GM18505 (cell line): ENCODE results near the gene TMCO4.

Source experiments
- ATAC-seq: cut with Tn5 transposase; IDR thresholded peaks from one replicate; pipeline ENCODE4 v1.9.1; 2021; ENCODE audit not compliant: unreplicated experiment
- POLR2A ChIP-seq: IDR thresholded peaks from 4 replicates; pipeline ENCODE4 v1.6.1; 2011; ENCODE audit warnings: borderline replicate concordance; ENCODE audit not compliant: insufficient read depth, insufficient read length; ENCODE audit errors: extremely low read depth

TMCO4 gene

GRCh38 chr1:19756480-19756879 is 43.2 kb downstream of the TMCO4 start:
- no peak for TF ChIP-seq POLR2A

GRCh38 chr1:19754482-19754881 is 45.2 kb downstream of the TMCO4 start:
- no peak for TF ChIP-seq POLR2A
- ATAC-seq = no peak

More at GRCh38 chr1:19756480-19756879, 43.2 kb downstream of the TMCO4 start:
- no peak for ATAC-seq

GRCh38 chr1:19752083-19752696 is 47.5 kb downstream of the TMCO4 start:
- no peak for TF ChIP-seq POLR2A
- no peak for ATAC-seq

GRCh38 chr1:19750882-19751276 is 48.8 kb downstream of the TMCO4 start:
- no peak for ATAC-seq

GRCh38 chr1:19750101-19750881 is 49.4 kb downstream of the TMCO4 start:
- no peak for TF ChIP-seq POLR2A
- no peak for ATAC-seq

More at GRCh38 chr1:19750882-19751276, 48.8 kb downstream of the TMCO4 start:
- TF ChIP-seq POLR2A = no peak

GRCh38 chr1:19749685-19750084 is 50.0 kb downstream of the TMCO4 start:
- TF ChIP-seq POLR2A = no peak
- ATAC-seq = no peak

- ATAC-seq = no peak
- no peak for TF ChIP-seq POLR2A
Observed at GRCh38 chr1:19747761-19748160, 52.0 kb downstream of the TMCO4 start.

GRCh38 chr1:19744886-19745285 is 54.8 kb downstream of the TMCO4 start:
- ATAC-seq = no peak
- TF ChIP-seq POLR2A = no peak

- no peak for TF ChIP-seq POLR2A
- ATAC-seq = no peak
Observed at GRCh38 chr1:19744335-19744743, 55.4 kb downstream of the TMCO4 start.

GRCh38 chr1:19743793-19744192 is 55.9 kb downstream of the TMCO4 start:
- TF ChIP-seq POLR2A = no peak
- ATAC-seq = no peak

GRCh38 chr1:19743180-19743579 is 56.5 kb downstream of the TMCO4 start:
- no peak for ATAC-seq
- TF ChIP-seq POLR2A = no peak

- ATAC-seq = no peak
- TF ChIP-seq POLR2A = no peak
Observed at GRCh38 chr1:19739628-19740027, 60.1 kb downstream of the TMCO4 start.

- ATAC-seq = no peak
- no peak for TF ChIP-seq POLR2A
Observed at GRCh38 chr1:19738669-19739068, 61.0 kb downstream of the TMCO4 start.

GRCh38 chr1:19738076-19738475 is 61.6 kb downstream of the TMCO4 start:
- no peak for ATAC-seq
- TF ChIP-seq POLR2A = no peak
